ENCODE data around the gene ADA.

DNA sequence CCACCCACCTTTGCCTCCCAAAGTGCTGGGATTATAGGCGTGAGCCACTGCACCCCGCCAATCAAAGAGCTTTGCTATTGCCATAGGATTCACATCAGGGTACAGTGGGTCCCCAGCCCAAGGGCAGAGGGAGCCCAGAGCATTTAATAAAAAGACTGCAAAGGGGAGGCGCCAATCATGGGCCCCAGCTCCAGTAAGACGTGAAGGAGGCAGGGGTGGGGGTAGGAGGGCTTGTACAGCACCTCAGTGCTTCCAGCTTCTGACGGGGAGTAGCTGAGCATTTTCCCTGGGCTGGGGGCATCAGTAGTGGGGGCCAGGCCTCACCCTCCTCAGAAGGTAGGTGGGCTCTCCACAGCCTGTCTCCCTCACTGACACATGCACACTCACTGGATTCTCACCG, 1.5 kb downstream of the ADA start:
- TF ChIP-seq, protein P1, sequence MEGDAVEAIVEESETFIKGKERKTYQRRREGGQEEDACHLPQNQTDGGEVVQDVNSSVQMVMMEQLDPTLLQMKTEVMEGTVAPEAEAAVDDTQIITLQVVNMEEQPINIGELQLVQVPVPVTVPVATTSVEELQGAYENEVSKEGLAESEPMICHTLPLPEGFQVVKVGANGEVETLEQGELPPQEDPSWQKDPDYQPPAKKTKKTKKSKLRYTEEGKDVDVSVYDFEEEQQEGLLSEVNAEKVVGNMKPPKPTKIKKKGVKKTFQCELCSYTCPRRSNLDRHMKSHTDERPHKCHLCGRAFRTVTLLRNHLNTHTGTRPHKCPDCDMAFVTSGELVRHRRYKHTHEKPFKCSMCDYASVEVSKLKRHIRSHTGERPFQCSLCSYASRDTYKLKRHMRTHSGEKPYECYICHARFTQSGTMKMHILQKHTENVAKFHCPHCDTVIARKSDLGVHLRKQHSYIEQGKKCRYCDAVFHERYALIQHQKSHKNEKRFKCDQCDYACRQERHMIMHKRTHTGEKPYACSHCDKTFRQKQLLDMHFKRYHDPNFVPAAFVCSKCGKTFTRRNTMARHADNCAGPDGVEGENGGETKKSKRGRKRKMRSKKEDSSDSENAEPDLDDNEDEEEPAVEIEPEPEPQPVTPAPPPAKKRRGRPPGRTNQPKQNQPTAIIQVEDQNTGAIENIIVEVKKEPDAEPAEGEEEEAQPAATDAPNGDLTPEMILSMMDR (IDR thresholded peaks at IDR 0.05) = no peak
- no peak for TF ChIP-seq POLR2A (IDR thresholded peaks at IDR 0.05)

Data from Peyer's patch (tissue), 4 donors.